ENCODE results near the gene HOXB5.

HOXB5 gene

GRCh38 chr17:48615963-48616716 lies 22.6 kb upstream of the HOXB5 start:
- DNase-seq (ENCODE audit: low read depth in 2 of 2), result no peak

GRCh38 chr17:48615047-48615962 lies 21.7 kb upstream of the HOXB5 start, which contains the start of gene HOXB8:
Gene HOXB8 (minus strand): TSS chr17:48615292. CDS start chr17:48614704, 588 bp downstream.
- no peak for DNase-seq (ENCODE audit: low read depth in 2 of 2)

- DNase-seq (ENCODE audit: low read depth in 2 of 2), result no peak
Measured at GRCh38 chr17:48613862-48614694, 20.5 kb upstream of the HOXB5 start.

GRCh38 chr17:48612854-48613691 lies 19.5 kb upstream of the HOXB5 start:
- no peak for DNase-seq (ENCODE audit: low read depth in 2 of 2)

GRCh38 chr17:48612456-48612853 lies 18.9 kb upstream of the HOXB5 start:
- no peak for DNase-seq (ENCODE audit: low read depth in 2 of 2)

GRCh38 chr17:48611681-48612455 lies 18.3 kb upstream of the HOXB5 start:
- DNase-seq (ENCODE audit: low read depth in 2 of 2), result no peak

- DNase-seq (ENCODE audit: low read depth in 2 of 2), result no peak
Measured at GRCh38 chr17:48611213-48611612, 17.6 kb upstream of the HOXB5 start.

GRCh38 chr17:48610282-48611211 lies 17.0 kb upstream of the HOXB5 start, which contains the start of gene HOXB7:
Gene HOXB7 (minus strand): TSS chr17:48611017. CDS start chr17:48610918, 99 bp downstream.
- DNase-seq (ENCODE audit: low read depth in 2 of 2), result peak in 1 of 2 donors; percentile 52

GRCh38 chr17:48609759-48610281 lies 16.2 kb upstream of the HOXB5 start:
- no peak for DNase-seq (ENCODE audit: low read depth in 2 of 2)

GRCh38 chr17:48609033-48609432 lies 15.5 kb upstream of the HOXB5 start:
- no peak for DNase-seq (ENCODE audit: low read depth in 2 of 2)

- DNase-seq (ENCODE audit: low read depth in 2 of 2), result no peak
Measured at GRCh38 chr17:48608494-48608834, 14.9 kb upstream of the HOXB5 start.

GRCh38 chr17:48606892-48607614 lies 13.5 kb upstream of the HOXB5 start:
- no peak for DNase-seq (ENCODE audit: low read depth in 2 of 2)

- DNase-seq (ENCODE audit: low read depth in 2 of 2), result no peak
Measured at GRCh38 chr17:48605991-48606891, 12.7 kb upstream of the HOXB5 start.

- DNase-seq (ENCODE audit: low read depth in 2 of 2), result no peak
Measured at GRCh38 chr17:48605409-48605919, 11.9 kb upstream of the HOXB5 start.

- DNase-seq (ENCODE audit: low read depth in 2 of 2), result no peak
Measured at GRCh38 chr17:48604770-48605329, 11.3 kb upstream of the HOXB5 start, which contains the start of gene HOXB6. Gene HOXB6 (minus strand): TSS chr17:48604986. CDS start chr17:48598150, 6,836 bp downstream.

Measured in stimulated activated CD8-positive, alpha-beta memory T cell treated with anti-CD3 and anti-CD28 coated beads, Interleukin-7, amount 100 ng/mL, for 1 hour (primary cell).